ENCODE results near the gene TCAIM. TPM values are rescaled to one million over a fixed set of nuclear protein-coding genes. Genes with fewer than 3 reads are reported as not detected.

Gene TCAIM
- total and polyA plus RNA-seq, 2 experiments from 2014 or later, result 20.7 to 36.3 TPM

Other genes starting within 250 kb of the TCAIM start
- gene TOPAZ1, start 96.9 kb upstream of the TCAIM start, total RNA-seq, result not detected in 2 replicates
- gene TOPAZ1, start 96.9 kb upstream of the TCAIM start, polyA plus RNA-seq, result not detected in 2 replicates
- 10.5 and 14.7 TPM in 2 replicates for gene ZNF445, start 138.9 kb downstream of the TCAIM start, total RNA-seq
- 6.1 and 6.4 TPM in 2 replicates for gene ZNF445, start 138.9 kb downstream of the TCAIM start, polyA plus RNA-seq
- gene ZKSCAN7, start 216.4 kb downstream of the TCAIM start, total RNA-seq, result 9.6 and 9.9 TPM in 2 replicates
- gene ZKSCAN7, start 216.4 kb downstream of the TCAIM start, polyA plus RNA-seq, result 6.0 and 7.9 TPM in 2 replicates
- 4.5 and 9.8 TPM in 2 replicates for gene ZNF660, start 246.2 kb downstream of the TCAIM start, total RNA-seq
- gene ZNF660, start 246.2 kb downstream of the TCAIM start, polyA plus RNA-seq, result 4.0 and 4.6 TPM in 2 replicates

Measured in hepatocyte (in vitro differentiated cells).